Stimulated activated CD4-positive, alpha-beta T cell treated with anti-CD3 and anti-CD28 coated beads, Interleukin-1b, Interleukin-23, amount 100 ng/mL, for 48 hours (primary cell): Measurements from ENCODE around the gene TMPRSS9.
"Not testable (repeated sequence)": the region's sequence is repeated elsewhere in the genome, so short reads cannot be mapped to it uniquely, and the experiment has no call there.

ENCODE experiments used
- DNase-seq: peaks from one replicate; pipeline ENCODE4 v3.0.0-alpha.2; 2020

Gene TMPRSS9

GRCh38 chr19:2342656-2343288 lies 17.3 kb upstream of the TMPRSS9 start:
- DNase-seq, result no peak

DNA sequence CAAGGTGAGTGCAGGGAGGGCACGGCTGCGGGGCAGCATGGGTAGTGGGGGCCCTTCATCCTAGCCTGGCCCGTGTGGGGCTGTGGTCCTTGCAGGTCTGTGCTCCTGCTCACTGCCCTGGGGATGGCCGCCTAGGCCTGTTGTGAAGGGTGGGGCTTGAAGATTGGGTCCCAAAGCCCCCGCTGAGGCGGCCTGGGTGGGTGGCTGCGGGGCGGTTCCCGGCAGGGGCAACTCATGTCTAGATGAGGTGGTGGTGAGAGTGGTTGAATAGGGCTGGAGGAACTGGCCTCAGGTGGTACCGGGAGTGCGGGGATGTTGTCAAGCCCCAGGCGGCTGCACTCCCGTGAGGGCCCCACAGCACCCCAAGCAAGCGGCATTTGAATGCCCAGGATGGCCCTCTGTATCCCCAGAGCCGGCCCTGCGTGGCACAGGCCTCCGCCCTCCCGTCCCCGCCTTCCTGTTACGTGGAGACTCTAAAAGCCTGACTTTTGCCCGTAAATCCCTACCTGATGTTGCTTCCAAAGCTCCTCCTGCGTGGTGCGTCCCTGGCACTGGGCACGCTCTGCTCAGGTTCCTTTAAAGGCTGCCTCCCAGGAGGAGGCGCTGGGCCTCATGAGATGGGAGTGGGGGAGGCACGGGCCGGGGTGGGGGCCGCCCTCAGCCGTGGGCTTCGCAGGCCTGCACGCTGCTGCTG lies 16.6 kb upstream of the TMPRSS9 start:
- DNase-seq, result no peak

DNA sequence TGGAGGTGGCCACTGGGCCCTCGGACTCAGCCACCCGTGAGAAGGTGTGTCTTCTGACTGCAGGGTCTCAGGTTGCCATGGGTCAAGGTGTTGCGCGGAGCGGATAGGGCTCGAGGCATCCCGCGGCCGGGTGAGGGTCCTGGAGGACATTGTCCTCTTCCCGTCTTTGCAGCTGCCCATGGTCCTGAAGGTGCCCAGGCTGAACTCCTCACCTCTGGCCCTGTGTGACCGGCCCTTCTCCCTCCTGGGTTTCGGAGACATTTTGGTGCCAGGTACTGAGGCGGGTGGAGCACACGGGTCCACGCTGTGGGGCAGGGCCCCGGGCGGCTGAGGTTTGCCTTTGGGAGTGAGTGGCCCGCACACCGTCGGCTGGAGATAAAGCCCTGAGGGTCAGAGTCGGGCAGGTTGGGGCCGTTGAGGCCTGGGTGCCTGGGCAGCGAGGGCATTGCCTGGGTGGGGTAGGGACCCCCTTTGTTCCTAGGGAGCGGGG lies 15.6 kb upstream of the TMPRSS9 start:
- DNase-seq, result no peak

- no peak for DNase-seq
These were observed 15.0 kb upstream of the TMPRSS9 start for GRCh38 chr19:2345076-2345475.

GRCh38 chr19:2345794-2346663 lies 14.0 kb upstream of the TMPRSS9 start:
- no peak for DNase-seq

DNA sequence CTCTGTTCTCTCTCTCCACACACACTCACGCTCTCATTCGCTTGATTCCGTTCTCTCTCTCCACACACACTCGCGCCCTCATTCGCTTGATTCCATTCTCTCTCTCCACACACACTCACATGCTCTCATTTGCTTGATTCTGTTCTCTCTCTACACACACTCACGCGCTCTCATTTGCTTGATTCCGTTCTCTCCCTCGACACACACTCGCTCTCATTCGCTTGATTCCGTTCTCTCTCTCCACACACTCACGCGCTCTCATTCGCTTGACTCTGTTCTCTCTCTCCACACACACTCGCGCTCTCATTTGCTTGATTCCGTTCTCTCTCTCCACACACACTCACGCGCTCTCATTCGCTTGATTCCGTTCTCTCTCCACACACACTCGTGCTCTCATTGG lies 10.2 kb upstream of the TMPRSS9 start:
- not testable (repeated sequence) for DNase-seq

- DNase-seq, result no peak
These were observed 9.4 kb upstream of the TMPRSS9 start for GRCh38 chr19:2350656-2351055.

DNA sequence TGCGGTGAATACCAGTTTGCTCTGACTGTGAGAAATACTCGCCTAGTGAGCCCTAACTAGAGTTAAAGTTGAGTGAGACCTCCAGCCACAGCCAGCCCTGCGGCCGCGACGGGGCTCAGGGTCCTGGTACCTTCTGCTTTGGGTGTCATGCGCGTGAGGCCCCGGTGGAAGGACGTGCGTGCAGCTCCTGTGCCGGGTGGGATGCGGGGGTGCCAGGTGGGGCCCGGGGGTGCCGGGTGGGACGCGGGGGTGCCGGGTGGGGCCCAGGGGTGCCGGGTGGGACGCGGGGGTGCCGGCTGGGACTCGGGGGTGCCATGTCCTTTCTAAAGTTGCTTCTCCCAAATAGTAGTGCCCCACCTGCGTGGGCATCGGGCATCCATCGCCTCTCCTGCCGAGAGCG lies 8.5 kb upstream of the TMPRSS9 start:
- DNase-seq, result no peak

GRCh38 chr19:2352121-2352520 lies 7.9 kb upstream of the TMPRSS9 start:
- DNase-seq, result no peak

GRCh38 chr19:2353159-2353886 lies 6.7 kb upstream of the TMPRSS9 start:
- DNase-seq, result no peak

DNA sequence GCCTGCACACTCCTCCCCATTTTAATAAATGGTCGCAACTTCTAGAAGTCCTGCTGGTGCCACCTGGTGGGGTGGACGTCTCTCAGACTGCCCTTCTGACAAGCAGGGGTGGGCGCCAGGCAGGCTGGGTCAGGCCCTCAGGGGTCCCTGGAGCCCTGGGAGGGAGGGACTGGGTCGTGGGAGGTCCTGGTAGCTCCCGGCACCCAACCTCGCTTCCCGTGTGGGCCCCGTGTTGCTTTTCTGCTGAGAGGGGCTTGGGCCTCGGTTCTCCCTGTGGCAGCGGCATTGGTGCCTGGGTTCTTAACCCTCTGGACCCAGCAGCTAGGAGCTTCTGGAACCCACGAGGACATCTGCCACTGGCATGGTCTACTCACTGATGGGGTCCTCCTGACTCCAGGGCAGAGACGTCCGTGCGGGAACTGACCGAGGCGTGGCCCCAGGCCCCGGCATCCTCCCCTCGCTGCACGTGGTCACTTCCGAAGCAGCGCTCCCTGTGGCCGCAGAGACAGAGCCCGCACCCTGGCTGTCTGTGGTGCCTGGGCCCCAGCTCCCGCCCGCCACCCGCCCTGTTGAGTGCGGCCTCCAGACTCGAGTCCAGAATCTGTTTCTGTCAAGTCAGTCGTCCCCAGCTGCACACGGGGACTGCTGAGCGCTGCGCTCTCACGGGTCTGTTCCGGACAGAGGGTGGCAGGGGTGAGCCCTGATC lies 6.0 kb upstream of the TMPRSS9 start:
- no peak for DNase-seq

DNA sequence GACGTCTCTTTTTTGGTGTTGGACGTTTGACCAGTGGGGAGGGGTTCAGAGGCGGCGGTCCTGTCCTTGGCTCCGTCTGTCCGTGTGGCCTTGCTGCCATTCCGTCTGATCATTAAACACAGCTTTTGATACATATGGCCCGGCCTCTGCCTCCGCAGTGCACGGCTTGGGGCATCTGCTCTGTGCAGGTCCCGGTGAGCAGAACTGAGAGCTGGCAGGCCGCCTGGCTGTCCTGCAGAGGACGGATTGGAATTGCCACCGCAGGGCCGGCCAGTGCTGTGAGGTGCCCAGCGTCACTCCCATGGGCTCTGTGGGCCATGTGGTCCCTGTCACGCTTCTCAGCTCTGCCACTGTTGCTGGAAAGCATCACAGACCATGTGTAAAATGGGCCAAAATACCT lies 5.4 kb upstream of the TMPRSS9 start:
- no peak for DNase-seq

- no peak for DNase-seq
These were observed 4.7 kb upstream of the TMPRSS9 start for GRCh38 chr19:2355168-2356035.

- no peak for DNase-seq
These were observed 3.9 kb upstream of the TMPRSS9 start for GRCh38 chr19:2356036-2356646.

GRCh38 chr19:2357279-2358206 lies 2.5 kb upstream of the TMPRSS9 start:
- no peak for DNase-seq

- no peak for DNase-seq
These were observed 1.4 kb upstream of the TMPRSS9 start for GRCh38 chr19:2358548-2359173.

DNA sequence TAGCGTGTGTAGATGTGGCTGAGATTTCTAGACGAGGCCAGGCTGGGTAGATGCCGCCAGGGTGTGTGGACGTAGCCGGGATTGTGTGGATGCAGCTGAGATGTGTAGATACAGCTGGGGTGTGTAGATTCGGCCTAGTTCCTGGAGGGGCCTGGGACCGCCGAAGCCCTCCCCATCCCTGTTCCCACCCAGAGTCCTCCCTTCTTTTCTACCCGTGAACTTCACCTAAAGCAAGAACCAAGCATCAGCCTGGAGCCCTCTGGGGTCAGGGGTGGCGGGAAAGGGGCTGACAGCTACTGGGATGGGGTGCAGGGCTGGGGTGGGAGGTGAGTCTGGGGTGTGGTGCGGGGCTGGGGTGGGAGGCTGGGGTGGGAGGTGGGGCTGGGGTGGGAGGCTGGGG lies 768 bp downstream of the TMPRSS9 start:
- no peak for DNase-seq

DNA sequence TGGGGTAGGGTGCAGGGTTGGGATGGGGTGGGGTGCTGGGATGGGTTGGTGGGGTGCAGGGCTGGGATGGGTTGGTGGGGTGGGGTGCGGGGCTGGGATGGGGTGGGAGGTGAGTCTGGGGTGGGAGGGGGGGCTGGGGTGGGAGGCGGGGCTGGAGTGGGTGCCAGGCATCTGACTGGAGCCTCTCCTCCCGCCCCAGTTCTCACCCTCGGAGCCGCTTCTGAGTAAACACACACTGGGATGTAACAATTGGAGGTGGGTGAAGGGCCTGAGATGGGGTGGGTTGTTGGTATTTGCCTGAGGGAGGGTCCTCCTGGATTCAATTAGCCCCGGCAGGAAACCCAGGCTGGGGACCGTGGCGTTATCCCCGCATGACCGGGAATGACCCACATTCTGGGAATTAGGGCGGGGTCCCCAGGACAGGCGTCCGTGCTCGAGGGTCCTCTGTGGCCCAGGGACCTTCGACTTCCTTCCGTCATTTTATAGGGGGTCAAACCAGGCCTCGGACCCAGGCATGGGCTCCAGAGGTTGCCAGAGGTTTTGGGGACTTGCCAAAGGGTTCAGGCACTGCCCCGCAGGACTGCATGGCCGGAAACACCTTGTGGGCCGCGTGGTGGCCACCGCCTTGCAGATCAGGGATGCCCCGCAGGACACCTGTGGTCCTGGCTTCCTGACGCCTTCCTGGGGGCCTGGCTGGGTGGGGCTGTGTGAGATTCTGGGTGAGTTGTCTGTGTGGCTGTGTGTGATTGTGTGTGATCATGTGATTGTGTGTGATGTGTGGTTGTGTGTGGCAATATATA lies 1.4 kb downstream of the TMPRSS9 start:
- DNase-seq, result no peak
